K562 (cell line): ENCODE results near the gene SFXN3. TPM values are rescaled to one million over a fixed set of nuclear protein-coding genes. Genes with fewer than 3 reads are reported as not detected.

Experiments
- CC2D1A ChIP-seq: fragments of 450-650 bp; IDR thresholded peaks from 2 replicates; pipeline ENCODE4 v1.6.1; 2017; ENCODE audit warnings: mild to moderate bottlenecking
- E2F6 ChIP-seq, 2 experiments: IDR thresholded peaks; 2 replicates each; pipeline ENCODE4 v1.6.1; 2011; ENCODE audit warnings: borderline replicate concordance in 1 of 2, control low read depth in 1 of 2, low read depth in 1 of 2, low read length in 1 of 2, mild to moderate bottlenecking in 1 of 2, mixed read lengths in 1 of 2, moderate library complexity in 1 of 2; ENCODE audit not compliant: insufficient read depth in 1 of 2, insufficient read length in 1 of 2, poor library complexity in 1 of 2, severe bottlenecking in 1 of 2; ENCODE audit errors: extremely low read depth in 1 of 2
- ETV1 ChIP-seq: fragments of 450-650 bp; conservative IDR thresholded peaks from 2 replicates; pipeline ENCODE4 v1.6.1; 2016; ENCODE audit warnings: missing genetic modification characterization, control low read depth, low read depth, missing compliant biosample characterization
- JUND ChIP-seq, 2 experiments: IDR thresholded peaks; 2 replicates in 1 of 2; 3 replicates in 1 of 2; pipeline ENCODE4 v1.6.1; 2011; ENCODE audit warnings: borderline replicate concordance in 2 of 2, low read depth in 2 of 2, low read length in 2 of 2, improper control_type of control experiment in 1 of 2, missing biosample characterization in 1 of 2, missing genetic modification characterization in 1 of 2, missing genetic modification reagents in 1 of 2
- MAZ ChIP-seq, 2 experiments: fragments of 450-650 bp in 1 of 2; sonication (generic) in 1 of 2; formaldehyde crosslinking; IDR thresholded peaks in 1 of 2; conservative IDR thresholded peaks in 1 of 2; 2 replicates each; pipeline versions ENCODE4 v1.4.0 to v1.5.0; 2020; ENCODE audit warnings: mild to moderate bottlenecking in 1 of 2, missing genetic modification reagents in 1 of 2
- MEIS2 ChIP-seq: fragments of 450-650 bp; IDR thresholded peaks from 2 replicates; pipeline ENCODE4 v1.6.1; 2014; ENCODE audit warnings: mild to moderate bottlenecking; ENCODE audit not compliant: partially characterized antibody
- MTA3 ChIP-seq: fragments of 450-650 bp; formaldehyde crosslinking; IDR thresholded peaks from 2 replicates; pipeline ENCODE4 v1.6.1; 2017; ENCODE audit warnings: mild to moderate bottlenecking, borderline replicate concordance
- NKRF ChIP-seq: fragments of 450-650 bp; IDR thresholded peaks from 2 replicates; pipeline ENCODE4 v1.6.1; 2016; ENCODE audit warnings: borderline replicate concordance
- PHF8 ChIP-seq: fragments of 200-600 bp; sonication (generic); IDR thresholded peaks from 2 replicates; pipeline ENCODE4 v1.6.1; 2012; ENCODE audit warnings: mixed run types, mild to moderate bottlenecking, inconsistent platforms, low read length, moderate library complexity, borderline replicate concordance
- RB1 ChIP-seq: fragments of 450-650 bp; IDR thresholded peaks from 2 replicates; pipeline ENCODE4 v1.6.1; 2017; ENCODE audit warnings: low read depth, mild to moderate bottlenecking
- SUPT5H ChIP-seq: fragments of 450-650 bp; IDR thresholded peaks from 2 replicates; pipeline ENCODE4 v1.6.1; 2016
- TEAD1 ChIP-seq, 2 experiments: fragments of 450-650 bp in 1 of 2; sonication (generic) in 1 of 2; formaldehyde crosslinking; IDR thresholded peaks; 2 replicates each; pipeline versions ENCODE4 v1.4.0 to v1.8.0; 2020 to 2022; ENCODE audit warnings: mild to moderate bottlenecking in 2 of 2, missing genetic modification reagents in 1 of 2
- UBTF ChIP-seq, 2 experiments: IDR thresholded peaks; 2 replicates each; pipeline ENCODE4 v1.6.1; 2012; ENCODE audit warnings: improper control_type of control experiment in 2 of 2, low read depth in 2 of 2, low read length in 2 of 2, borderline replicate concordance in 1 of 2
- ZNF143 ChIP-seq: sonication (generic); formaldehyde crosslinking; IDR thresholded peaks from 2 replicates; pipeline ENCODE4 v1.9.0; 2022; ENCODE audit warnings: mild to moderate bottlenecking, missing genetic modification reagents
- ZNF146 ChIP-seq: IDR thresholded peaks from one replicate; pipeline ENCODE4 v1.6.1; 2018; ENCODE audit warnings: missing compliant biosample characterization; ENCODE audit not compliant: unreplicated experiment
- ZNF280A ChIP-seq: fragments of 450-650 bp; IDR thresholded peaks from 2 replicates; pipeline ENCODE4 v1.6.1; 2018; ENCODE audit warnings: mild to moderate bottlenecking, low read depth; ENCODE audit not compliant: partially characterized antibody
- ZNF511 ChIP-seq: sonication (generic); formaldehyde crosslinking; IDR thresholded peaks from 2 replicates; pipeline ENCODE4 v1.8.0; 2022; ENCODE audit warnings: mild to moderate bottlenecking, missing genetic modification reagents
- polyA plus RNA-seq, 8 experiments: library from polyadenylated mRNA; depleted of rRNA in 4 of 8; stranded (reverse) in 5 of 8; unstranded in 3 of 8; fragments of >200 nt; fragmentation: Nextera tagmentation in 2 of 8; fragmentation: Illumina TruSeq in 1 of 8; extraction: Ambion mirVana in 2 of 8; extraction: Trizol in 1 of 8; gene quantifications; 2 replicates each; pipeline versions ENCODE4 v1.2.1 to v1.2.3, GENCODE V29; 2011 to 2014; ENCODE audit warnings: inconsistent platforms in 1 of 8, missing spikeins in 1 of 8
- total RNA-seq, 7 experiments: library from RNA; depleted of rRNA in 6 of 7; stranded (reverse); fragments of >200 nt in 6 of 7; fragmentation: Illumina TruSeq in 2 of 7; extraction: Trizol in 2 of 7; gene quantifications; 2 replicates each; pipeline versions ENCODE4 v1.2.1 to v1.2.3, GENCODE V29; 2011 to 2021; ENCODE audit warnings: low replicate concordance in 1 of 7

The SFXN3 gene
- total and polyA plus RNA-seq, 9 of the 15 experiments (the other 6 are each of a cell fraction or from before 2014, with no cell fraction given) = 0.24 to 4.6 (median 0.86) TPM

GRCh38 chr10:101066146-101066895, 35.3 kb downstream of the SFXN3 start (continued):
- peak; percentile 28; the same call in 1 of the 2 replicates for TF ChIP-seq CC2D1A
- 0 out of 4 replicates have a peak, but pooled peaks of 1 of the 2 experiments have one; percentile 38 for TF ChIP-seq TEAD1 (CRISPR knock-in tag; IDR thresholded peaks at IDR 0.05)
- TF ChIP-seq JUND (IDR thresholded peaks at IDR 0.05; ENCODE audit: borderline replicate concordance, low read depth, low read length) = 0 out of 2 replicates have a peak, but pooled peaks have one; percentile 19
- TF ChIP-seq JUND (tag; IDR thresholded peaks at IDR 0.05; ENCODE audit: borderline replicate concordance, low read depth, low read length) = peak; percentile 44; the same call in 1 of the 3 replicates
- peak; percentile 54 for TF ChIP-seq SUPT5H
- TF ChIP-seq ZNF146 (CRISPR knock-in tag) = no peak
- peak; percentile 34; the same call in 1 of the 2 replicates for TF ChIP-seq PHF8
- TF ChIP-seq ZNF143 (CRISPR knock-in tag) = no peak
- TF ChIP-seq ETV1 (tag) = peak; percentile 66
- TF ChIP-seq MEIS2 = peak; percentile 31
- TF ChIP-seq ZNF280A = no peak
- peak; percentile 23 to 76 for TF ChIP-seq E2F6 (IDR thresholded peaks at IDR 0.05; ENCODE audit: borderline replicate concordance in 1 of 2, extremely low read depth in 1 of 2, insufficient read depth in 1 of 2, insufficient read length in 1 of 2, low read depth in 1 of 2, low read length in 1 of 2, poor library complexity in 1 of 2, severe bottlenecking in 1 of 2)
- 0 out of 2 replicates have a peak, but pooled peaks have one; percentile 72 for TF ChIP-seq MTA3
- peak; percentile 71; the same call in 1 of the 2 replicates for TF ChIP-seq ZNF511 (CRISPR knock-in tag)
- TF ChIP-seq RB1 = 0 out of 2 replicates have a peak, but pooled peaks have one; percentile 5
- TF ChIP-seq NKRF = peak; percentile 27; the same call in 1 of the 2 replicates
- TF ChIP-seq MAZ (CRISPR knock-in tag; conservative IDR thresholded peaks at IDR 0.05 in 1 of 2, IDR thresholded peaks at IDR 0.05 in 1 of 2) = peak; percentile 72 to 92; a peak in 3 of 4 replicates
- peak in 1 of 2 experiments; percentile 94; a peak in 1 of 4 replicates for TF ChIP-seq UBTF (IDR thresholded peaks at IDR 0.05; ENCODE audit: borderline replicate concordance in 1 of 2, low read depth in 2 of 2, low read length in 2 of 2)
